ENCODE measurements around the gene TRIM28. TPM values are rescaled to one million over a fixed set of nuclear protein-coding genes. Genes with fewer than 3 reads are reported as not detected.
A peak's percentile ranks its signal among the peaks of the same experiment; 100 is the strongest.

The TRIM28 gene
- total and polyA plus RNA-seq, 2 donors (not counting 1 experiment from before 2014, with no cell fraction given): 160 to 325 TPM

DNA sequence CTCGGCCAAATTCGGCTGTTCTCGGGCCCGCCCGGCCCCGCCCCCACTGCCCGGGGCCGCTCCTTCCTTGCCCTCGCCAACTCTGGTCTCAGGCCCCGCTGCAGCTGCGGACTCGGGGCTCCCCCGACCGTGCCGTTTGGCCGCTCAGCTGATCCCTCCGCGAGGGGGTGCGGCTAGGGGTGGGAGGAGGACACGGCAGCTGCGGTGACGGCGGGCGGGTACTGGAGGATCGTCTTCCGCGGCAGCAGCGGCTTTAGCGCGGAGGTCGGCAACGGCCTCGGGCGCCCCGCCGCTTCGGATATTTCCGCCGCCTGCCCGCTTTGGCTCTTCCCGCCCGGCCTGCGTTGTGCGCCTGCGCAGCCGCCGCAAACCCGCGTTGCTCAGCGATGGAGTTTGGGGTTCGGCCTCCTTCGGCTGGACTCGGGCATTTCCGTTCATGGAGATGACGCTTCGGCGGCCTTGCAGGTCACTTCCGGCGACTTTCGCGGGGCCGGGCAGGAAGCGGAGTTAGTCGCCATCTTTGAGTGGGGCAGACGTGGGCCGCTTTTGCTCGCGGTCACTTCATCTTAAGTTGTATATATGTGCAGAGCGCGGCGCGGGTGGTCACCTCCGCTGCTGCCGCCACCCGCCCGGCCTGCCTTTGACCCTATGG, 14.9 kb downstream of the TRIM28 start:
- Histone ChIP-seq H3K4me1 (ENCODE audit: control insufficient read depth, extremely low read depth, insufficient read depth, low read length) (peaks cover 16% of the 10 kb centered on the region), H3K9ac (ENCODE audit: insufficient read depth, low read length) (peak overlapping the region; percentile 100), H3K27ac (ENCODE audit: insufficient read depth, low read length) (peak overlapping the region; percentile 100), H3K9me3 (ENCODE audit: control insufficient read depth, insufficient read depth, low read depth, low read length) (no peaks in the 10 kb centered on the region), H3K27me3 (ENCODE audit: control insufficient read depth, insufficient read depth, low read length) (no peaks in the 10 kb centered on the region), H2AFZ (ENCODE audit: low read length) (peak overlapping the region; percentile 83), H3K36me3 (ENCODE audit: control insufficient read depth, insufficient read depth, low read length) (peaks cover 8% of the 10 kb centered on the region), H4K20me1 (ENCODE audit: control insufficient read depth, extremely low read depth, insufficient read depth, low read length) (no peaks in the 10 kb centered on the region), H3K4me3 (replicated peaks in 1 of 4; ENCODE audit: control extremely low read depth in 1 of 4, insufficient read depth in 1 of 4, low read depth in 3 of 4, low read length in 4 of 4) (peak overlapping the region; percentile 79 to 89 (median 82)), H3K79me2 (ENCODE audit: control insufficient read depth, insufficient read depth, low read length) (peaks cover 34% of the 10 kb centered on the region), H3K4me2 (ENCODE audit: extremely low read depth, insufficient read depth, low read length) (peak overlapping the region; percentile 100)
- TF ChIP-seq, protein P1, sequence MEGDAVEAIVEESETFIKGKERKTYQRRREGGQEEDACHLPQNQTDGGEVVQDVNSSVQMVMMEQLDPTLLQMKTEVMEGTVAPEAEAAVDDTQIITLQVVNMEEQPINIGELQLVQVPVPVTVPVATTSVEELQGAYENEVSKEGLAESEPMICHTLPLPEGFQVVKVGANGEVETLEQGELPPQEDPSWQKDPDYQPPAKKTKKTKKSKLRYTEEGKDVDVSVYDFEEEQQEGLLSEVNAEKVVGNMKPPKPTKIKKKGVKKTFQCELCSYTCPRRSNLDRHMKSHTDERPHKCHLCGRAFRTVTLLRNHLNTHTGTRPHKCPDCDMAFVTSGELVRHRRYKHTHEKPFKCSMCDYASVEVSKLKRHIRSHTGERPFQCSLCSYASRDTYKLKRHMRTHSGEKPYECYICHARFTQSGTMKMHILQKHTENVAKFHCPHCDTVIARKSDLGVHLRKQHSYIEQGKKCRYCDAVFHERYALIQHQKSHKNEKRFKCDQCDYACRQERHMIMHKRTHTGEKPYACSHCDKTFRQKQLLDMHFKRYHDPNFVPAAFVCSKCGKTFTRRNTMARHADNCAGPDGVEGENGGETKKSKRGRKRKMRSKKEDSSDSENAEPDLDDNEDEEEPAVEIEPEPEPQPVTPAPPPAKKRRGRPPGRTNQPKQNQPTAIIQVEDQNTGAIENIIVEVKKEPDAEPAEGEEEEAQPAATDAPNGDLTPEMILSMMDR (conservative IDR thresholded peaks at IDR 0.05 in 1 of 2, IDR thresholded peaks at IDR 0.05 in 1 of 2; ENCODE audit: low read depth in 1 of 2, low read length in 2 of 2): no peak
- no peak for TF ChIP-seq EZH2 (IDR thresholded peaks at IDR 0.05; ENCODE audit: low read length, missing control alignments)
- peak; percentile 96 to 99 for DNase-seq (ENCODE audit: low read depth in 2 of 2)

DNA sequence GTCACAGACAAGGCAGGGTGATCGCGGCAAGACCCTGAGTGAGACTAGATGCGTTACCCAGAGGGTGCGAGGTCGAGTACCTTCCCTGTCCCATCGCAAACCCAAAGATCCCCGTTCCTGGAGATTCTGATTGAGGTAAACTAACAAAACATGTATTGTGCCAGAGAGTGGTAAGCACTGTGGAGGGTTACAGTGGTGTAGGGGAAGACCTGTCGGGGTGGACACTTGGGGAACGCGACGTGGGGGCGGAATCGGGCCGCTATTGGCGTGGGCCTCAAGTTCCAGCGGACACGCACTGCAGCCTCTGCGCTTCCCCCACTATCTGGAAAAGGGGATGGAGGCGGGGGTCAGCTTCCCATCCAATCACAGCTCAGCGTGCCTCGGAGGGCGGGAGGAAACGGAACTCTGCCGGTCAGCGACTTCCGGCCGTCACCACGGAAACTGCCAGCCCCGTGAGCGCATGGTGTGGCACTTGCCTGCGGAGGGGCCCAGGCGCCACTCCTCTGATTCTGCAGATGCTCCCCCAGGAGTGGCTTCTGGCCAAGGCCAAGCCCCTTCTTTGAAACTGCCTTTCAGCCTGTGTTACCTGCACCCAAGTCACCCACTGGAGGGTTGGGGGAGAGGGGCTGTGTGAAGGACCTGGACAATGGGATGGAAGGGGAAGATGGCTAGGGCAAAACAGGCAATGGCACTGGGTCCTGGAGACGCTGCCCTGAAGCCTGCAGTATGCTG, 15.6 kb downstream of the TRIM28 start:
- peak overlapping the region; percentile 100 for H3K4me2 ChIP-seq (ENCODE audit: extremely low read depth, insufficient read depth, low read length)
- peaks cover 12% of the 10 kb centered on the region for H3K4me1 ChIP-seq (ENCODE audit: control insufficient read depth, extremely low read depth, insufficient read depth, low read length)
- peak overlapping the region; percentile 73 for H2AFZ ChIP-seq (ENCODE audit: low read length)
- peaks cover 8% of the 10 kb centered on the region for H3K36me3 ChIP-seq (ENCODE audit: control insufficient read depth, insufficient read depth, low read length)
- no peaks in the 10 kb centered on the region for H3K9me3 ChIP-seq (ENCODE audit: control insufficient read depth, insufficient read depth, low read depth, low read length)
- peak overlapping the region; percentile 79 to 89 (median 82) for H3K4me3 ChIP-seq (replicated peaks in 1 of 4; ENCODE audit: control extremely low read depth in 1 of 4, insufficient read depth in 1 of 4, low read depth in 3 of 4, low read length in 4 of 4)
- peak overlapping the region; percentile 100 for H3K9ac ChIP-seq (ENCODE audit: insufficient read depth, low read length)
- H3K27me3 ChIP-seq (ENCODE audit: control insufficient read depth, insufficient read depth, low read length): no peaks in the 10 kb centered on the region
- H3K79me2 ChIP-seq (ENCODE audit: control insufficient read depth, insufficient read depth, low read length): peaks cover 29% of the 10 kb centered on the region
- no peaks in the 10 kb centered on the region for H4K20me1 ChIP-seq (ENCODE audit: control insufficient read depth, extremely low read depth, insufficient read depth, low read length)
- peak overlapping the region; percentile 100 for H3K27ac ChIP-seq (ENCODE audit: insufficient read depth, low read length)
- DNase-seq (ENCODE audit: low read depth in 2 of 2): peak; percentile 92
- TF ChIP-seq EZH2 (IDR thresholded peaks at IDR 0.05; ENCODE audit: low read length, missing control alignments): no peak
- TF ChIP-seq, protein P1 (conservative IDR thresholded peaks at IDR 0.05 in 1 of 2, IDR thresholded peaks at IDR 0.05 in 1 of 2; ENCODE audit: low read depth in 1 of 2, low read length in 2 of 2): no peak
